Activated T-helper 1 cell treated with anti-CD3 and anti-CD28 coated beads, Interleukin-2, amount 50 U/mL, for 16 hours (primary cell): ENCODE data around the gene LGR4.
"Not testable (repeated sequence)": the region's sequence is repeated elsewhere in the genome, so short reads cannot be mapped to it uniquely, and the experiment has no call there.

ENCODE experiments used
- DNase-seq, 2 donors: peaks; one replicate each; pipeline ENCODE4 v3.0.0-alpha.2; 2020; ENCODE audit warnings: low read depth in 1 of 2, low spot score in 1 of 2

Gene LGR4, protein sequence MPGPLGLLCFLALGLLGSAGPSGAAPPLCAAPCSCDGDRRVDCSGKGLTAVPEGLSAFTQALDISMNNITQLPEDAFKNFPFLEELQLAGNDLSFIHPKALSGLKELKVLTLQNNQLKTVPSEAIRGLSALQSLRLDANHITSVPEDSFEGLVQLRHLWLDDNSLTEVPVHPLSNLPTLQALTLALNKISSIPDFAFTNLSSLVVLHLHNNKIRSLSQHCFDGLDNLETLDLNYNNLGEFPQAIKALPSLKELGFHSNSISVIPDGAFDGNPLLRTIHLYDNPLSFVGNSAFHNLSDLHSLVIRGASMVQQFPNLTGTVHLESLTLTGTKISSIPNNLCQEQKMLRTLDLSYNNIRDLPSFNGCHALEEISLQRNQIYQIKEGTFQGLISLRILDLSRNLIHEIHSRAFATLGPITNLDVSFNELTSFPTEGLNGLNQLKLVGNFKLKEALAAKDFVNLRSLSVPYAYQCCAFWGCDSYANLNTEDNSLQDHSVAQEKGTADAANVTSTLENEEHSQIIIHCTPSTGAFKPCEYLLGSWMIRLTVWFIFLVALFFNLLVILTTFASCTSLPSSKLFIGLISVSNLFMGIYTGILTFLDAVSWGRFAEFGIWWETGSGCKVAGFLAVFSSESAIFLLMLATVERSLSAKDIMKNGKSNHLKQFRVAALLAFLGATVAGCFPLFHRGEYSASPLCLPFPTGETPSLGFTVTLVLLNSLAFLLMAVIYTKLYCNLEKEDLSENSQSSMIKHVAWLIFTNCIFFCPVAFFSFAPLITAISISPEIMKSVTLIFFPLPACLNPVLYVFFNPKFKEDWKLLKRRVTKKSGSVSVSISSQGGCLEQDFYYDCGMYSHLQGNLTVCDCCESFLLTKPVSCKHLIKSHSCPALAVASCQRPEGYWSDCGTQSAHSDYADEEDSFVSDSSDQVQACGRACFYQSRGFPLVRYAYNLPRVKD

DNA sequence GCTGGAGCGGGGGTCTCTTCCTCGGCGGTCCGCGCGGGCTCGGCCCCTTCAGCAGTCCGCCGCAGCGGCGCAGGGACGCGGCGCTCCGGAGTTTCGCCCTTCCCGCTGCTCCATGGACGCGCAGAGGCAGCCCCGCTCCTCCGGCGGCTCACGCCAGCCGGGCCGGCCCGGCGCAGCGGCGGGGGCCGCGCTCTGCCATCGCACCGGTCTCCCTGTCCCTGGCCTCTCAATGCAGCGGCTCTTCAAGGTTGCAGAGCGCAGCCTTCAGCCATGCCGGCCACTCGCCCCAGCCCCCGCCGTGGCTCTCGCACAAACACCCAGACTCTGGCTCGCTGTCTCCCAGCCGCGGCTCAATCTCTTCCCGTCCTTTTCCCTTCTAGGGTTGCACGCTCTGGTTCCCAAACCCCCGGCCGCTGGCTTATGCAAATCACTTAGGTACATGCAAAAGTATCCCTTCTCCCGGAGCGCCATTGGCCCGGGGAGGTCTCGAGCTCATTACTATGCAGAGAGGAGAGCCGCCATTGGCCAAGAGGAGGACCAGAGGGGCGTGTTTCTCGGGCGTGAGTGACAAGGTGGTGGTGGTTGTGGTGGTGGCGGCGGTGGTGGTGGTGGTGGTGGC lies at the start of gene LGR4:
TSS of gene LGR4 (minus strand) at position 393 of the 619 bp plus-strand sequence. CDS start 488 bp downstream, outside the sequence.
- DNase-seq, result peak; percentile 34 to 53

DNA sequence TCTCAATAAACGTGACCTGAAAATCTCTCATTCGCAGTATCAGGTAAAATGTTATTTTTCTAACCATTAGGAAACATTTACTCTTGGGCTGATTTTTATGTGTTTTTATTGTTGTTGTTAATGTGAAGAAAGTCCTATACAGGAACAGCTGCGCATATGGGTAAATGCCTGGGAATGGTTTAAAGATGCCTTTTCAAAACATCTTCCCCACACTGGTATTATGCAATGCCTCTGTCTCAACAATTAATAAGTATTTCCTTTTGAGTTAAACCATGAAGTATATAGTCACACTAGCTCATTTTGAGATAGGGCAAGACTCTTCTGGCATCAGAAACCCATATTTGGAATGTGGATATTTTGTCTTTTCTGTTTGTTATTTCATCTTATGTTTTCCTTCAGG lies 47.6 kb upstream of the LGR4 start:
- no peak for DNase-seq

DNA sequence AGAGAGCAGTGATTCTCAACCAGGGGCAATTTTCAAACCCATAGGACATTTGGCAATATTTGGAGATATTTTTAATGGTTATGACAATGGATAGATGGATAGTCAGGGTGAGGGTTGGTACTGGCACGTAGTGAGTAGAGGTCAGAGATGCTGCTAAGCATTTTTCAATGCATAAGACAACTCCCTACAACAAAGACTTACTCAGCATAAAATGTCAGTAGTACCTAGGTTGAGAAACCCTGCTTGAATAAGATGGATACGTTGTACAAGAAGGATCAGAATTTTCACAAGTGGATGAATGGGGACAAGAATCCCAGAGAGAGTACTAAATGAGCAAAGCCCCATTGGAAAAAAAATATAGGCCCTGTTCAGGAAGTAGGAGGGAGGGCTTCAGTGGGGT lies 45.9 kb upstream of the LGR4 start:
- DNase-seq, result no peak

DNA sequence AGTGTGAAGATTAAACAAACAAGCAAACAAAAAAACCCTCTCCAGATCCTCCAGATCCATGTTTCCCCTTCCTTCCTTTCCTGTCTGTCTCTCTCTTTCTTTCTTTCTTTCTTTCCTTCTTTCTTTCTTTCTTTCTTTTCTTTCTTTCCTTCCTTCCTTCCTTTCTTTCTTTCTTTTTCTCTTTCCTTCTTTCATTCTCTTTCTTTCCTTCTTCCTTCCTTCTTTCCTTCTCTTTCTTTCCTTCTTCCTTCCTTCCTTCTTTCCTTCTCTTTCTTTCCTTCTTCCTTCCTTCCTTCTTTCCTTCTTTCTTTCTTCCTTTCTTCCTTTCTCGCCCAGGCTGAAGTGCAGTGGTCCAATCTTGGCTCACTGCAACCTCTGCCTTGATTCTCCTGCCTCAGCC lies 44.9 kb upstream of the LGR4 start:
- DNase-seq, result not testable (repeated sequence)

DNA sequence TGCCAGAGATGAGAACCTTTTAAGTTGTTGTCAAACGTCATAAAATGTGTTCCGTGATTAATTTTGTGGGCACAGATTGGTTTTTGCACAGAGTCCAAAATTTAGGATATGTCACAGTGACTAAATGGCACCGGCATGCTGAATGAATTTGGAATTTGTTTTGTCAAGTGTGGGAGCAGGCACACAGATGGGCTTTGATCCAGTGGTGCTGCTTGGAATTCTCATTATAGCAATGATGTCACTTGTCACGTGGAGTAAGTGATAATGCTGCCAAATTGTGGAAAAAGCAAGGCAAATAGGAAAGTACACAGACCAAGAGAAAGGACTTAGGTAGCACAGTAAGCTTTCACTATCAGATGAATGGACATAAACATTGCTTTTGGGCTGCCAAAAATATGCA lies 42.0 kb upstream of the LGR4 start:
- DNase-seq, result no peak

DNA sequence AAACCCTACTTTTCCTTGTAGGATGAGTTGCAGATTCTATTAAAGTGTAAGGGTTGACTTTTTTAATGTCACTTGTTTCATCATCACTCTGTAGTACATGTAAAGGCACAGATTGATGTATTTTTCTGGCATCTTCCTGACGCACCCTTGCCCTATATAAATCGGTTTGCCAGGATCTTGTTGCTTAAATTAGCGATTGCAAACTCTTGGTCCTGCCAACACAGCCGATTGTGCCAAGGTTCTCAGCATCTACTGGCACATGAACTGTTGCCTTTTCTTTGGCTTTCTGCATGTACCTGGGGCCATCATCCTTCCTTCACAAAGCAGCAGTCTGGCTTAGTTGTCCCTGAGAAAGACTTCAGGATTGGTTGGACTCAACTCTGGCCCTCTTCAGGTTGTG lies 41.5 kb upstream of the LGR4 start:
- DNase-seq, result no peak

DNA sequence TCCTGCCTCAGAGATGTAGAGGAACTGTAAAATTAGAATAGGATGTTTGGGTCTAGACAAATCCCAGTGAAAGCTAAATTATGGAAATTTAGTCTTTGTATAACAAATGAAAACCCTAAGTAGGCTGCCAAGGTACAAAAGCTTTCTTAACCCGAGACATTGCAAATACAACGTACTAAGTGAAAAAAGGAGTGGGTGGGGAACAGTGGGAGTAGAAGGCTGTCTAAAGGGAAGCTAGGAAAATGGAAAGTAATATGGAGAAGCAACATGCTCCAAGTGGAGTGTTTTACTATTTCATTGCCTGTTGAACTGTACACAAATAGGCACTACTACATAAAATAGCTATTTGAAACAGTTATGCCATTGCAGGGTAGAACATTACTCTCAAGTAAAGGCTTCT lies 40.8 kb upstream of the LGR4 start:
- DNase-seq, result no peak

DNA sequence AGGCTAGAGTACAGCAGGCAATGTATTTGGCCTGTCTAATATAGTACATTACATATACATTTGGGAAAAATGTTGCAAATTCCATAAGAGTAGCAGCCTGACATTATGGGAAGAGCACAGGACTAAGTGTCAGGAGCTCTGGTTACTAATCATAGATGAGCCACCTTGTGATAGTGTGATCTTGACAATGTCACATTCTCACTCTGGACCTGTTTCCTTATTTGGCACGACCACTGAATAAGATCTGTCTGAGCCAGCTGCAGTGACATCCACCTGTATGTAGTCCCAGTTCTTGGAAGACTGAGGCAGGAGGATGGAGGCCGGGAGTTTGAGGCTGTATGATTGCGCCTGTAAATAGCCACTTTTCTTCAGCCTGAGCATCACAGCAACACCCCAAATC lies 39.6 kb upstream of the LGR4 start:
- DNase-seq, result no peak

DNA sequence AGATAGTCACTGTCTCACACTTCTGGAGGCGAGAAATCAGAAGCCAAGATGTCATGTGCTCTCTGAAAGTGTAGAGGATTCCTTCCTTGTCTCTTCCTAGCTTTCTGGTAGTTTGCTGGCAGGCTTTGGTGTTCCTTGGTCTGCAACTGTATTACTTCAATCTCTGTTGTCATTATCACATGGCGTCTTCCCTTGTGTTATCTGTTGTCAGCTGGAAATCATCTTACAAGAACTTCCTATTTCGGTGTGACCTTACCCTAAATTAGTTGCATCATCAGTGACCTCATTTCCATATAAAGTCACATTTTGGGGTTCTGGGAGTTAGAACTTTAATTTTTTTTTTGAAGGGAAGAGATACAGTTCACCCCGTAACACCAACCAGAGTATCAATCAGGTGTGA lies 37.3 kb upstream of the LGR4 start:
- DNase-seq, result no peak

DNA sequence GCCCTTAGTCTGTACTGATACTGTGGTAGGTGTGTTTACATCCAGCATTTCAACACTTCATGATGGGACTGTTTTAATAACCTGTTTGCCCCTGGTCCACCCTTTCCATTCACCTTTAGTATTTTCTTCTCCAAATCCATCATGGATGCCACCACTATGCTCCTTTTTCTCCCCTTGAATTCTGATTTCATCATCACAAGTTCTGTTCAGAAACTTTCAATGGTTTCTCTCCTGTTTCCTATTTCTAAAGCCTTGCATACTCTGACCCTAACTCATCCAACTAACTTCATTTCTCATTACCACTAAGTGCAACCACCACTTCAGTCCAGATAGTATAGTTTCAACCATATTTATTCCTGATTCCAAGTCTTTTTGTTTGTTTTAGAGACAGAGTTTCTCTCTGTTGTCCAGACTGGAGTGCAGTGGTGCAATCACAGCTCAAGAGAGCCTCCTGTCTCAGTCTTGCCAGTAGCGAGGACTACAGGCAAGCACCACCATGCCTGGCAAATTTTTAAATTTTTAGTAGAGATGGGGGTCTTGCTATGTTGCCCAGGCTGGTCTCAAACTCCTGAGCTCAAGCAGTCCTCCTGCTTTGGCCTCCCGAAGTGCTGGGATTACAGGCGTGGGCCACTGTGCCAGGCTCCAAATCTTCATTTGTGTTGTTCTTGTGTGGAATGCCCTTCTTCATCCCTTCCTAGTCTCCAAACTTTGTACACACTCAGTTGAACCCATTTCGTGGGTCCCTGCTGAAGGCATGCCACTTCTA lies 35.1 kb upstream of the LGR4 start:
- no peak for DNase-seq

DNA sequence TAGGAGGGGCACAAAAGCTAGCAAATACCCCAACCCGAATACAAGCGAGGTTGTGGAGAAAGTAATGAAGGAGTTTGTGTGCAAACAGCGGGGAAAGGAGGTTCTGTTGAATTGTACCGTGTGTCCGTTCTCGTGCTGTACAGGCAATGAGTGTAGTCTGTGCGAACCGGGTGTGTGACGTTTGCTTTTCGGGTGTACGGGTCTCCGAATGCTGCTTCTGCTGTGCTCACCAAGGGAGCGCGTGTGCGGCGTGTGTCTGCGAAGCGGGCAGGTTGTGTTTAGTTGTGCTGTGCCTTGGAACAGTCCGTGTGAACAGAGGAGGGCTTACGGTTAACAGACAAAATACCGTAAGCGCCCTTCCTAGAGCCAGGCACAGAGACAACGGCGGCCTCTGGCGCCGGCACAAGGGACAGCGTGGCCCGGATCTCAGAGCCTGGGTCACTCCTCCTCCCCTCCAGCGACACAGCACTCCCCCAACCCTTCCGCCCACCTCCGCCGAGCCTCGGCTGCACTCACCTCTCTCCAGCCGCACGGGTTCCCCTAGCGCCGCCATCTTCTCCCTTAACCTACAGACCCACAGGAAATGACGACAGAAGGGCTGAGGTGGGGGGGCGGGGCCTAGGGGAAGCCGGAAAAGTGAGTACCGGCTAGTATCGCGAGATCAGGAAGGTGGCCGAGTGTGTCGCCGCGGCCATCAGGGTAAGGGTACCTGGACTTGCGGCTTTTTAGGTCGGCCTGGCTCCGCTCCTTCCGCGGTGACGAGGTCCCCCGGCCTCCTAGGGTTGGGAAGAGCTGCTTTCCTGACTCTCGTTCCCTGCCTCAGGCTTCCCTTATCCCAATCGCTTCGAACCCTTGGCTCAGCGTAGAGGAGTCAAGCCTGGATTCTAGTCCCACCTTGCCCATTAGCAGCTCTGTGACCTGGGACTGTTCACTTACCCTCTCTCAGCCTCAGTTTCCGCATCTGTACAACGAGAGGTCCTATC lies 33.9 kb upstream of the LGR4 start, which contains the start of gene LIN7C:
TSS of gene LIN7C (minus strand) at position 570 of the 983 bp plus-strand sequence. CDS start at position 553, 17 bp downstream.
- DNase-seq, result peak; percentile 87 to 92

DNA sequence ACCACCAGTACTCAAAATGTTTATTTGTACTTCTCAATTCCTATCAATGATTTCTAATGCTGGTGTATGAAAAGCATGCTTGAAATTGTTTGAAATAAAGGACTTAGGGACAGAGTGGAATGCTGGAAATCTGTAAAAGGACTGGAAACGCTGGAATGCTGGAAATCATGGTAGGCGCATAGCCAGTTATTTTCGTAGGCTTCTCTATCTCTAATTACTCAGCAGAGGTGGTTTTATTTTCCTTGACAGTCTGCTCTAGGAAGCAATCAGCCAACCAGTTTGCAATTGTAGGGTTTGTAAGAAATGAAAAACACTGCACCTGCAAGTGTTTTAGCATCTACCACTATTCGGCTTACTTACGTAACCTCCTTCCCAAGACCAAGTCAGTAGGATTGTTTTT lies 33.2 kb upstream of the LGR4 start:
- DNase-seq, result no peak

DNA sequence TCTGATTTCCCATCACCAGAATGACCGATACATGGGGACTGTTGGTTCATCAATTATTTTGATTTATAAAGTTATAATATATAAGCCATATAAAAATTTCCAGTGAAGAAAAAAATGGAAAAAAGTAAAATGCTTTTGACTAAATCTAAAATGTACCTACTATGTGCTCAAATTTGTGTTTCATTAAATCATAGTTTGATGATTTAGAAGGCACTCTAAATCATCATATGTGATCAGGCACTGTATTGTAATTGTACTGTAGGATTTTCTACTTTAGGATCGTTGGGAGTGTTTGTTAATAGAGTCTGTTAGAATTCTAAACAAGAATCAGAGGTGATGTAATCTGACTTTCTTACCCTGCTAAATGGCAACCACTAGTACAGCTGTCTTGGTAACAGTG lies 31.6 kb upstream of the LGR4 start:
- no peak for DNase-seq

DNA sequence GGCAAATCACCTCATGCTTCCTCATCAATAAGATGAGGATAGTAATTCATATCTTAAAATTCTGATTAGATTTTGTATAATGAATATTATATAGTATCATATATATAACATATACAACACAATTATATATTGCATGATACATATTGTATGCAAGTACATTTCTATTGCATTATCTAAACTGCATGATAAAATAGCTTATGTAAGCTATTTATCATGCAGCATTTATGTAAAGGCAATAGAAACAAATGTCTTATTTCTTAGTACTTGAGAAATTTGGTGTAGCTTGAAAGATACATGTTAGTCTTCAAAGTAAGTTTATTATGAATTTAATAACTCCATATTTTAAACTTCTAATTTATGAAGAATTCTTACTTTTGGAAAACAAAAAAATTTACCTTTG lies 28.5 kb upstream of the LGR4 start:
- DNase-seq, result no peak

DNA sequence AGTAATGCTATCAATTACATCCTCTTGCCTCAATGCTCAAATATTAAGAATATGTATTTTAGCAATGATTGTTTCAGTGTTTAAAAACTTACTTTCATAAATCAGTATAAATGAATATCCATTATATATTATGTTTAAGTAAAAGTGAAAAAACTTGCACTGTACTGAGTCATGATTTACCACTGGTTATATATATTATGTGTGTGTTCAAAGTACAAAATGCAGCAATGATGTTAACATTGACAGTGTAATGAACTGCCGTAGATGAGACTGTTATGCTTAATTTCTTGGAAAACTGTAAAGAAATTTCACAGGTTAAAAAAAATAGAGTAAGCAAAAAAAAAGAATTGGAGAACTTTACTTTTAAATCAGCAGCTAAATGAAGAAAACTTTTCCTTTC lies 25.3 kb upstream of the LGR4 start:
- no peak for DNase-seq

DNA sequence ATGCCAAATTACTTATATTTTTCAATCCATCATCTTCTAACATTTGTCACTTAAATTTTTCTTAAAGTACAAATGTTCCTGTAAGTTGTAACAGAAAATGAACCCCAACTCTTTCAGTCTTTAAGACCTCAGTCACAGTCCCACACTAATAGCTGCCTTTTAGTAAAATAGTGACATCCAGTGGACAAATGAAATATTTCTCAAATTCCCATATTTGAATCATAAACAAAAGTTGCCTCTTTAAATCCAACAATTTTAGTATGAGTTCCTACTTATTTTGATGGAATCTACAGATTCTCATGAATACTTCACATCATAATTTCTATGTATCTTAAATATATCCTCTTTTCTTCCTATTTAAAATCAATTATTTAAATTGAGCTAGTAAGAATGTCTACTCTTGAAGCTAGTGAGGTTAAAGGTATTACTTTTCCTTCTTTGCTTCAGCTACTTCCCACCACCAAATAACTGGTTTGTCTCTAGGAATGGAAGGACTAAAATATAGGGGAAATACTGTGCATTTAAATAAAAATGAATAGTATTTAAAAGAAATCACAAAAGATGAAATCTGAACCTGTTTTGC lies 24.8 kb upstream of the LGR4 start:
- no peak for DNase-seq

DNA sequence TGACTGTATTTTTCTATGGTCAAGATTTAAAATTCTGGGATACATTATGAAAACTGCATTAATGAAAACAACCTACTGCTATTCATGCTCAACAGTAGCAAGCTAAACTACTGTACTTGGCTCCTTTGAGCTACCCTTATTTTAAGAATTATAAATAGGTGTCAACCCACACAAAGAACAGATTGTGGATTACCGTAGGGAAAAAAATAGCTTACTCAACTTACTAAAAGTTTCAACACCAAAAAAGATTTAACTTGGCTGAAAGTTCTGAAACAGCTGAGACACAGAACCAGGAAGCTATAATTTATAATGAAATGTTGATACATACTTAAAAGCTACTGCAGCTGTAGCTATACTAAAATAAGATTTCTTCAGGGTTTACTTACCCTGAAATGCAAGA lies 23.9 kb upstream of the LGR4 start:
- DNase-seq, result no peak

DNA sequence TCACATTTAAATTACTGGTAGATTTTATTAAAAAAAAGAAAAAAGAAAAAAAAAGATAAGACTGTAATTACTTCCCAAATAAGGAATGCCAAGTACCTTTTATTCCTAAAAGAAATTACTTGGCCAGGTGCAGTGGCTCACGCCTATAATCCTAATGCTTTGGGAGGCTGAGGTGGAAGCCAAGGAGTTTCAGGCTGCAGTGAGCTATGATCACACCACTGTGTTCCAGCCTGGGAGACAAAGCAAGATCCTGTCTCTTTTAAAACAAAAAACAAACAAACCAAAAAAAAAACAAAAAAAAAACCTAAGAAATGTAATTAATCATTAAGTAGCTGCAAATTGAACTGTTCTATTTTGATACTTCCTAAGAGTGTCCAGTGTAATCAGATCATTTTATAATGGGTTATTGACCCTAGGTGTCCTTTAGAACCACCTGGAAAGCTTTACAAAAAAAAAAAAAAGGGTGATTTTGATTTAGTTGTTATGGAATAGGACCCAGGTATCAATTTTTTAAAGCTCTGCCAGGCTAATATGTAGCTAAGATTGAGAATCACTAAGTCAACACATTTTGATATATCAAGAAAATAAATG lies 23.2 kb upstream of the LGR4 start:
- no peak for DNase-seq

DNA sequence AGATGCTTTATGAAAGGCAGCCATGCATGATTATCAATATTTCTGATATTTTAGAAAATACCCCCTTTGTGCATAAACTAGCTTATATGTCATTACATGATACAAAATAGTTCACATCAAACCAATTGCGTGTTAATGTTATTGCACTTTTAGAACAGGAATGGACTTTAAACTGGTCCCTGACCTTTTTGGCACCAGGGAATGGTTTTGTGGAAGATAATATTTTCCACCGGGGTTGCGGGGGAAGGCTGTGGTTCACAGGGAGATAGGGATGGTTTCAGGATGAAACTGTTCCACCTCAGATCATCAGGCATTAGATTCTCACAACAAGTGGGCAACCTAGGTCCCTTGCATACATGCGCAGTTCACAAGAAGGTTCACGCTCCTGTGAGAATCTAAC lies 16.5 kb upstream of the LGR4 start:
- DNase-seq, result no peak
